Measurements from ENCODE around the gene NOA1. TPM values are rescaled to one million over a fixed set of nuclear protein-coding genes. Genes with fewer than 3 reads are reported as not detected.

Gene NOA1
- total and polyA plus RNA-seq, 2 of the 8 experiments (the other 6 are each of a cell fraction or from before 2014, with no cell fraction given): 24.3 to 28.1 TPM

GRCh38 chr4:56971383-56971782 lies 6.0 kb downstream of the NOA1 start:
- H3K36me3 ChIP-seq (ENCODE audit: control insufficient read depth in 2 of 4, insufficient read depth in 4 of 4, low read length in 3 of 4): peaks cover 8 to 58% (median 31%) of the 10 kb centered on the region in 4 experiments; a peak in 6 of 8 replicates
- DNase-seq (ENCODE audit: low read depth in 1 of 2, low spot score in 2 of 2): no peak
- CTCF ChIA-PET (ENCODE audit: partially characterized antibody): interaction anchor here (1.2 kb wide), 1 partner anchor 18 kb away, joined by 3 read pairs; no protein-coding TSS in a partner anchor

More at GRCh38 chr4:56971383-56971782, 6.0 kb downstream of the NOA1 start:
- Histone ChIP-seq H2BK5ac (ENCODE audit: low read depth, low read length) (no peak overlapping the region), H3K9ac (replicated peaks in 1 of 4; ENCODE audit: extremely low read depth in 1 of 4, low read depth in 3 of 4, low read length in 3 of 4) (no peak overlapping the region), H3K14ac (ENCODE audit: insufficient read length) (no peak overlapping the region), H4K91ac (replicated peaks; ENCODE audit: insufficient read length, low read length) (no peak overlapping the region), H2BK120ac (replicated peaks; ENCODE audit: low read depth, low read length) (no peak overlapping the region), H4K5ac (ENCODE audit: insufficient read length, low read depth, low read length) (no peak overlapping the region), H3K4ac (replicated peaks; ENCODE audit: insufficient read length, low read depth, low read length) (no peak overlapping the region), H3K9me3 (ENCODE audit: insufficient read depth in 2 of 2, low read depth in 1 of 2, low read length in 1 of 2) (no peaks in the 10 kb centered on the region), H2AK5ac (ENCODE audit: low read depth, low read length) (no peak overlapping the region), H3K79me1 (ENCODE audit: low read depth, low read length) (peaks cover 5% of the 10 kb centered on the region), H2BK15ac (ENCODE audit: low read length) (no peak overlapping the region), H3K23ac (ENCODE audit: insufficient read length) (no peak overlapping the region), H3K27me3 (replicated peaks in 1 of 4; ENCODE audit: control insufficient read depth in 3 of 4, extremely low read depth in 1 of 4, insufficient read depth in 3 of 4, low read length in 3 of 4) (no peaks in the 10 kb centered on the region; a peak in 1 of 7 replicates), H4K20me1 (replicated peaks in 1 of 2; ENCODE audit: control insufficient read depth in 1 of 2, insufficient read depth in 2 of 2, low read length in 2 of 2) (peaks cover 4% of the 10 kb centered on the region in 2 experiments), H3K27ac (ENCODE audit: low read depth, low read length) (no peak overlapping the region), H3K4me2 (ENCODE audit: insufficient read depth in 1 of 2, low read depth in 2 of 2, low read length in 2 of 2) (no peak overlapping the region), H3K4me3 (ENCODE audit: extremely low read depth in 1 of 4, insufficient read depth in 2 of 4, low read depth in 3 of 4, low read length in 4 of 4) (no peak overlapping the region), H3K56ac (replicated peaks; ENCODE audit: insufficient read length, low read depth, low read length) (no peak overlapping the region), H3K18ac (ENCODE audit: extremely low read depth, low read length) (no peak overlapping the region), H4K8ac (ENCODE audit: extremely low read depth, insufficient read depth, low read length) (no peak overlapping the region), H2BK20ac (ENCODE audit: low read length) (no peak overlapping the region), H3K79me2 (ENCODE audit: control insufficient read depth in 1 of 2, insufficient read depth in 2 of 2, low read length in 2 of 2) (peaks cover 4 to 23% of the 10 kb centered on the region in 2 experiments), H3K4me1 (replicated peaks in 1 of 4; ENCODE audit: control insufficient read depth in 3 of 4, insufficient read depth in 4 of 4, low read length in 3 of 4) (peaks cover 0 to 4% (median 0%) of the 10 kb centered on the region in 4 experiments; a peak in 3 of 7 replicates), H2BK12ac (ENCODE audit: low read depth, low read length) (no peak overlapping the region), H2AFZ (ENCODE audit: low read length) (no peak overlapping the region), H3K23me2 (ENCODE audit: low read depth, low read length) (peaks cover 5% of the 10 kb centered on the region; the same call in 1 of the 2 replicates)
- FAIRE-seq: no peak
- TF ChIP-seq SP1 (IDR thresholded peaks at IDR 0.05; ENCODE audit: low read depth, low read length) (no peak), HDAC6 (IDR thresholded peaks at IDR 0.05; ENCODE audit: low read depth, low read length) (no peak), YY1 (IDR thresholded peaks at IDR 0.05; ENCODE audit: low read depth, low read length) (no peak)
- POLR2A ChIA-PET (ENCODE audit: partially characterized antibody): interaction anchor here (1.5 kb wide), 1 partner anchor 8 kb away, joined by 4 read pairs; no protein-coding TSS in a partner anchor
- WGBS, 2 experiments (ENCODE audit: extremely low coverage in 1 of 2, insufficient coverage in 1 of 2, insufficient read length in 1 of 2, insufficient replicate concordance in 2 of 2, low coverage in 1 of 2, low lambda C conversion rate in 2 of 2, missing lambda C conversion rate in 1 of 2): 95% methylated on average over 2 of the region's 2 CpGs; no CpG with 5 or more reads in 1 of the 2 experiments

All from H1 (cell line).